Panc1 (cell line): ENCODE results near the gene DZANK1.

Experiments
- POLR2AphosphoS5 ChIP-seq: IDR thresholded peaks from 2 replicates; pipeline ENCODE4 v1.6.1; 2012; ENCODE audit warnings: mild to moderate bottlenecking, low read depth, low read length, moderate library complexity
- SIN3A ChIP-seq: IDR thresholded peaks from 2 replicates; pipeline ENCODE4 v1.6.1; 2012; ENCODE audit warnings: low read depth, mild to moderate bottlenecking, low read length, moderate library complexity, borderline replicate concordance; ENCODE audit not compliant: insufficient read depth
- TCF7L2 ChIP-seq: IDR thresholded peaks from 2 replicates; pipeline ENCODE4 v1.6.1; 2011; ENCODE audit warnings: mild to moderate bottlenecking, low read depth, low read length, inconsistent platforms
- TF ChIP-seq, protein P1 (sequence below): fragments of 450-650 bp; IDR thresholded peaks from 2 replicates; pipeline ENCODE4 v1.5.1; 2017; ENCODE audit warnings: mild to moderate bottlenecking

- TF ChIP-seq, protein P1, sequence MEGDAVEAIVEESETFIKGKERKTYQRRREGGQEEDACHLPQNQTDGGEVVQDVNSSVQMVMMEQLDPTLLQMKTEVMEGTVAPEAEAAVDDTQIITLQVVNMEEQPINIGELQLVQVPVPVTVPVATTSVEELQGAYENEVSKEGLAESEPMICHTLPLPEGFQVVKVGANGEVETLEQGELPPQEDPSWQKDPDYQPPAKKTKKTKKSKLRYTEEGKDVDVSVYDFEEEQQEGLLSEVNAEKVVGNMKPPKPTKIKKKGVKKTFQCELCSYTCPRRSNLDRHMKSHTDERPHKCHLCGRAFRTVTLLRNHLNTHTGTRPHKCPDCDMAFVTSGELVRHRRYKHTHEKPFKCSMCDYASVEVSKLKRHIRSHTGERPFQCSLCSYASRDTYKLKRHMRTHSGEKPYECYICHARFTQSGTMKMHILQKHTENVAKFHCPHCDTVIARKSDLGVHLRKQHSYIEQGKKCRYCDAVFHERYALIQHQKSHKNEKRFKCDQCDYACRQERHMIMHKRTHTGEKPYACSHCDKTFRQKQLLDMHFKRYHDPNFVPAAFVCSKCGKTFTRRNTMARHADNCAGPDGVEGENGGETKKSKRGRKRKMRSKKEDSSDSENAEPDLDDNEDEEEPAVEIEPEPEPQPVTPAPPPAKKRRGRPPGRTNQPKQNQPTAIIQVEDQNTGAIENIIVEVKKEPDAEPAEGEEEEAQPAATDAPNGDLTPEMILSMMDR, result no peak
- TF ChIP-seq TCF7L2 (no peak), POLR2AphosphoS5 (no peak), SIN3A (no peak)
Observed at GRCh38 chr20:18372296-18372695, 94.5 kb downstream of the DZANK1 start.
